GM21717 (cell line): Measurements from ENCODE around the gene ANKFN1.
"Not testable (repeated sequence)": the region's sequence is repeated elsewhere in the genome, so short reads cannot be mapped to it uniquely, and the experiment has no call there.

Source experiments
- ATAC-seq: cut with Tn5 transposase; IDR thresholded peaks from one replicate; pipeline ENCODE4 v1.9.1; 2021; ENCODE audit warnings: mild to moderate bottlenecking, moderate library complexity; ENCODE audit not compliant: unreplicated experiment

Gene ANKFN1

DNA sequence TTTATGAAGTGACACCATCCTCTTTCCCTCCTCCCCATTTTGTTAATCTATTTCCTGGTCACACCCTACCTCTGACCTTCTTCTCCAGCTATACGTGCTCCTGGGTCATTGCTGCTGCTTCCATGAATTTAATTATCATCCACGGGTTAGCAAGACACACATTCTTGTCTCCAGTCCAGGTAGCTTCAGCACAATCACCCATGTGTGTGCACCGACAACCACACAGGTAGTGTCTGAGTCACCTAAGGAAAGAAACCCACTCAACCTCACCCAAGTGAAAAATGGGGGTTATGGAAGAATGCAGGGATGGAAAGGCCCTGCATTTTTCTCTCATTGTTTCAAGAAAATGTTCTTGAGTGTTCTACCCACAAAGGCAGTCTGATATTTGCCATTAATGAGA, 135.5 kb downstream of the ANKFN1 start:
- not testable (repeated sequence) for ATAC-seq

DNA sequence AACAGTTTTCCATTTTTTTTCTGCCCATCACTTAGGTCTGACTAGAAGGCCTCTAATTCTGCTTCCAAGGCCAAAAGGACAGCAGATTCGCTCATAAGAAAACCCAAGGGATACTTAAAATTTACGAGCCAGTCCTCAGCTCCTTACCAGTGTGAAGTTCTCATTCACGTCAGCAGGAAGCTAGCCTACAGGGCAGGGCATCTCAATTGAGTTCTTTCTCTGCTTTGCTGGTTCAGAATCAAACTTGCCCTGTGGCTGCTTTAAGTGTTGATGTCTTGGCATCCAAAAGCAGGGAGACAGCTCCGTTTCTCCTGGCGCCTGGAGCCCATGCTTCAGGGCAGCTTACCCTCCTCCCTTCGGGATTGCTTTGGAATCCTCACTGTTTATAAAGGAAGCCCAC, 136.0 kb downstream of the ANKFN1 start:
- ATAC-seq: no peak

DNA sequence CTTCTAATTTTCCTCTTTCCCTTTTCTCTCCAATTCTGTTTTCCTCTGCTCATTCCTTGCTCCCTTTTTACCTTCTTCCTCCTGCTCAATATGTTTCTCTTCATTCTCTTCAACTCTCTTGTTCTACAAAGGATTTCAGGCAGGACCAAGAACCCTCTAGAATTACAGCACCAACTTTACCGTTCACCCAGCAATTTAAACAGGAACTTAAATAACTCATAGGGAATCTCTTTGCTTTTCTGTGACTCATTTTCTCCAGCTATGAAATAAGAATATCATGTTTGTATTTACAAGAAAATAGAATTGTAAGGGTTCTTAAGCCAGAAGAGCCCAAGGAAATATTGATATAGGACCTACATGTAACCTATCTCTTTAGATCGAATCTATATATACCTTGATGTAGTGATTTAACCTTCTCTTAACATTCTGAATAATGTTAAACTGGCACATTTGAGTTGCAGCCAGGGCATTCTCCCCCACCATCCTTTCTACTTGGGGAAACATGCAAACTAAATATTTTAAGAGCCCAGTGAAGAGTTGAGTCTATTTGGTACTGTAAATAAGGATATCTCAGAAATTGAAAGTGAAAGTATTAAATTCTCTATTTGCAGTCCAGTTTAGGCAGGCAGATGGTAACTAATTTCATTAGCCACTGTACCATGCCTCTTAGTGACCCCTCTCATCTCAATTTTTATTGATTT, 137.0 kb downstream of the ANKFN1 start:
- no peak for ATAC-seq

DNA sequence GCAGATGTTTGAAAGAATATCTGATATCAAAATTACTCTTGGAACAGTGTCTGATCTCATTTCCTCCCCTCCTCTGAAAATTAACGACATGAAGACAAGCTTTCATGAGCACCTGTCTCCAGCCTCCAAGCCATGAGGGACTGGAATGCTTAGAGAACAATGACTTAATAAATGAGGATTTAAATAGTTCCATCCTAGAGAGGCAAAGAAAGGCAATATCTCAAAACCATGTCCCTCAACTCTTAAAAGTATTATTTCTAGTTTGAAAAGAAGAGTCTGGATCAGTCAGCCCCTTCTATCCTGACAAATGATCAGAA, 137.5 kb downstream of the ANKFN1 start:
- ATAC-seq: no peak

DNA sequence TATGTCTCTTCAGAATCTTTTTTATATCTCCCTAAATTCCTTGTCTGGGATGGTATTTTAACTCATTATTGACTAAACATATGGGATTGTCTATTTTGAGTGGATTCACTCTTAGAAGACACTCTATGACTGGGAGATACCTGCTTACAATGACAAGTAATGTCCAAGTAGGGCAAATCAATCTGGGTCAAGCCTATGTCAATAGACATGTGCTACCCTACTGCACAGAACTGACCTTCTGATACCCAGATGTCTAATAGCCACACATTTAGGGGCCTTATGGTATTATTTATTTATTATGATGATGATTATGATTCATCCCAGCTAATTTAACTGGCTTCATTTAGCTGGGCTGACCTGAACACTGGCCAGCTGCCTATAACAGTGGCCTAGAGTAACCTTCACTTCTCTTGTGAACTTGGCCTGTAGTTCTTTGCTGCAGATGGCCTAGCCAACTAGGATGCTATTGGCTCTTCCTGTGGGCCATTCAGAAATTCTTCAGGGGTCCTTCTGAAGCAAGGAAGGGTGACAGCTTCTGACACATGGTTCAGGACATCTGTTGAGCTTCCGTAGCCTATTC, 138.0 kb downstream of the ANKFN1 start:
- no peak for ATAC-seq

DNA sequence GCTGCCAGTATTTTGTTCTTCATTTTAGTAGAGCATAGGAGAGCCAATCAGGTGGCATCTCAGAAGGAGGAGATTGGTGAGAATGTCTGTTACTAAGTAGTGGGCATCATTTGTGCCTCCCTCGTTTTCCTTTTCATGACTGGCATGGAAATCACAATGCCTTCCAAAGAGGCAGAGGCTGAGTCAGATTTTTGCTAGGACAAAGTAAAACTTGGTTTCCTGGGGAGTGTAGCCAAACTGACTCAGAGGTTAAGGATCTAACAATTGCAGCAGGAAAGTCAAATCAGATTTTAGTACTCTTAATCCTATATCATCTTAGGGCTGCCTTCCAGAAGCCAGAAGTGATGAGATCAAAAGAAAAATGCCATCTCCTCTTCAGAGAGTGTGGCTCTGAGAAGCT, 138.7 kb downstream of the ANKFN1 start:
- ATAC-seq: no peak

DNA sequence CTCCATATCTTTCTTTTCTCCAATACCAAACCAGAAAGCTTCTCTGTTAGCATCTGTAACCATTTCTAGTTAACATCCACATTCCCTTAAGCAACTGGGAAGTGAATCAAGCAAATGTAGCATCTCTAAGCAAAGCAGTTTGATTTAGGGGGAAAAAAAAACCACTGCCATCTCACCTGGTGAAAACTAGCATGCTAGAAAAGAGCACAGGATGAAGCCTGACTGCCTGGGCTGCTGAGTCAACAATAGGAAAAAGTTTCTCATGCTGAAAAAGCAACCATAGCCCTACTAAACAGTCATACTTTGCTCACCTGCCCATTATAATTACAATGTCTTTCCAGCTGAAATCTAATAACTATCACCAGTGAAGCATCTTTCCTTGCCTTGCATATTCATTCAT, 139.3 kb downstream of the ANKFN1 start:
- no peak for ATAC-seq

DNA sequence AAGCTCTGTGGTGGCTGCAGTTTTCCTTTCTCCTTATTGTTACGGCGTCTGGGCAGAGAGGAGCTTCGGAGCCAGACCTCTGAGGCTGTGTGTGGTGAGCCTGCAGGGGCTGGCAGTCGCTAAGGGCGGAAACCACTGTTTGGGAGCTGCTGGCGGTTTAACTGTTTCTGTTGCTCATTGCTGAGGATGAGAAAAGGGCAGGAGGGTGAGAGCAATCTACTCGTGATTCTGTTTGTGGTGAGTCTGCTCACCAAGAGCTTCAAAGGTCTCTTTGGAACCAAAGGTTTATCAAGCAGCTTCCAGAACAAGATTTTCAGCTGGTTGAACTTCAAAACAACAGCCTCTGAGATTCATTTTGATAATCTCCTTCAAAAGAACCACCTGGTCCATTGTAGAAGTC, 143.9 kb downstream of the ANKFN1 start:
- no peak for ATAC-seq

DNA sequence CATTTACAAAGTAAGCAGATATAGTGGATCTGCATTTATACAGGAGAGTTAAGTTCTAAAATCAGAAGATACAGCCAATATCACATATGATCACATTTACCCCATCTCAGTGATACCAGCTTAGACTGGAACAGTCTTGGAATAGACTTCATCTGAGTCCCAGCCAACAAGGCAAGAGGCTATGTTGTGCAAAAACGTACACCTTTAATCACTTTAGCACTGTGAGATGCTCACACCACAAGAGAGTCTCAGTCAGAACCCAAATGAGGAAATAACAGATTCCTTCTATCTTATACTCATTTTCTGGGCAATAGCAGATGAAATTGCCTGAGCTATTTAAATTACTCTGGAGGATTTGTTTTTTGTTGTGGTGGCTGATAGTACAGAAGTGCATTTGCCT, 145.6 kb downstream of the ANKFN1 start:
- no peak for ATAC-seq

DNA sequence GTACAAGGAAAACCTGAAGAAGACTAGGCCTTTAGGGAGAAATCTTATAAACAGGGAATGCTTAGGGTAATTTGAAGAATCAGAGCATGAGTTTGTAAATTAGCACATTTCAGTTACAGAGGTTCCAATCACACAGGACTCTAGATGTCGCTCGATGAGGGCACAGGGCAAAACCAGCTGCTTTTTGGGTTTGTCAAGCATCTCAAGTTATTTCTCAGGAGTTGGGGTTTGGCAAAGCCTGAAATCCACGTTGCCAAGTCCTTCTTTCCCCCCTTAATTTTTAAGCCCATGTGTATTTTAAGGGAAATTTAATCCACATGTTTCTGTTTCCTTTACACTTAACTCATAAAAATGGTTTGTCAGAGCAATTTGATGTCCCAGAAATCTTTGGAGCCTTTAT, 146.9 kb downstream of the ANKFN1 start:
- no peak for ATAC-seq

DNA sequence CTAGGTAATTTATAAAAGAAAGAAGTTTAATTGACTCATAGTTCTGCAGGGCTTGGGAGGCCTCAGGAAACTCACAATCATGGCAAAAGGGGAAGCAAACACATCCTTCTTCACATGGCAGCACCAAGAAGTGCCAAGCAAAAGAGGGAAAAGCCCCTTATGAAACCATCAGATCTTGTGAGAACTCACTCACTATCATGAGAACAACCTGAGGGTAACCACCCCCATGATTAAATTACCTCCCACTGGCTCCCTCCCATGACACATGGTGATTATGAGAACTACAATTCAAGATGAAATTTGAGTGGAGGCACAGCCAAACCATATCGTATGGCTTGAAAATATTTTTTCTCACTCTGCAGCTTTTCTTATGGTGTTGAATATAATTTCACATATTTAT, 151.7 kb downstream of the ANKFN1 start:
- no peak for ATAC-seq

DNA sequence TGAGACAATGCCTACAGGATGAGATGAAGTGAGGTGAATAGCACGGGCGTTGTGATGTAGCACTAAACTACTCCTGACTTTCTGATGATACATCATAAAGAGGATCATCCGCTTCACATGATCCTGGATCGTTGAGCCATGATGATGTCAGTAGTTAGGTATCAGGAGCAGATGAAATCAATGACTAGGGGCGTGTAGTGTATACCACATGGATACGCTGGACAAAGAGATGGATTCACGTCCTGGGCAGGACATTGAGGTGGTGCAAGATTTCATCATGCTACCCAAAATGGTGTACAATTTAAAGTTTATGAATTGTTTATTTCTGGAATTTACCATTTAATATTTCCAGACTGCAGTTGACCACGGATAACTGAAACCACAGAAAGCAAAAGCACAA, 156.6 kb downstream of the ANKFN1 start:
- no peak for ATAC-seq

DNA sequence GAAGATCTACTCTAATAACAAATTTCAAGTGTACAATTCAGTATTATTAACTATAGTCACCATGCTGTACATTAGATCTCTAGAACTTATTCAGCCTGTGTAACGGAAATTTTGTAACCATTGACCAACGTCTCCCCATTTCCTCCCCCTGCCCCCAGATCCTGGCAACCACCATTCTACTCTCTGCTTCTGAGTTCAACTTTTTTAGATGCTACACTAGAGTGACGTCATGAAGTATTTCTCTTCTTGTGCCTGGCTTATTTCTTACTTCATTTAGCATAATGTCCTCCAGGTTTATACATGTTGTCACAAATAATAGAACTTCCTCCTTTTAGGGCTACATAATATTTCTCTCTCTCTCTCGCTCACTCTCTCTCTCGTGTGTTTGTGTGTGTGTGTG, 157.5 kb downstream of the ANKFN1 start:
- no peak for ATAC-seq

DNA sequence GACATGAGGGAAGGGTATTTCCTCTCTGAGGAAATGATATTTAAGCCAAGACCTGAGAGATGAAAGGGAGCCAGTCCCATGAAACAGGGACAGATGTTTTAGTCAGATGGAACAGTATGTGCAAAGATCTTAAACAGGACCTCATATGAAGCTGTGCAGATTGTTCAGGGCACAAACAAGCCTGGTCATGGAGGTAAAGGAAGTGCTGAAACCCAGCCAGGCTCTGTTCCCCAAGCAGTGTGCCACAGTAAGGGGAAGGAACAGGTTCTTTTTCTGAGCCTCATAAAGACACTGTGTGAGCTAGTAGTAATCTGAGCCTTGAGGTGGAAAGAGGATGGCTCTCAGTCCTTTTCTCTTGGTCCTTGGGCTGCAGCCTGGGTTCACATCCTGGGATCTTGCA, 159.9 kb downstream of the ANKFN1 start:
- no peak for ATAC-seq

DNA sequence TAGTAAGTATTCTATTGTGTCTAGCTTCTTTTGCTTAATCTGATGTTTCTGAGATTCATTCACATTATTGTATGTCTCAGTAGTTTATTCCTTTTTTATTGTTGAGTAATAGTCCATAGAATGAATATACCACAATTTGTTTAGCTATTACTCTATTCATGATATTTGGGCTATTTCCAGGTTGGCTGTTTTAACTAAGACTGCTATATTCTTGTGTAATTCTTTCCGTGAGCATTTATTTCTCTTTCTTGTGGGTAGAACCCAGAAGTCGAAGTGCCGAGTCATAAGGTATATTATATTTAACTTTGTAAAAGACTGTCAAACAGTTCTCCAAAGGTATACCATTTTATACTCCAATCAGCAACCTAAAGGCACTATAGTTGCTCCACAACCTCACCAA, 160.8 kb downstream of the ANKFN1 start:
- no peak for ATAC-seq

DNA sequence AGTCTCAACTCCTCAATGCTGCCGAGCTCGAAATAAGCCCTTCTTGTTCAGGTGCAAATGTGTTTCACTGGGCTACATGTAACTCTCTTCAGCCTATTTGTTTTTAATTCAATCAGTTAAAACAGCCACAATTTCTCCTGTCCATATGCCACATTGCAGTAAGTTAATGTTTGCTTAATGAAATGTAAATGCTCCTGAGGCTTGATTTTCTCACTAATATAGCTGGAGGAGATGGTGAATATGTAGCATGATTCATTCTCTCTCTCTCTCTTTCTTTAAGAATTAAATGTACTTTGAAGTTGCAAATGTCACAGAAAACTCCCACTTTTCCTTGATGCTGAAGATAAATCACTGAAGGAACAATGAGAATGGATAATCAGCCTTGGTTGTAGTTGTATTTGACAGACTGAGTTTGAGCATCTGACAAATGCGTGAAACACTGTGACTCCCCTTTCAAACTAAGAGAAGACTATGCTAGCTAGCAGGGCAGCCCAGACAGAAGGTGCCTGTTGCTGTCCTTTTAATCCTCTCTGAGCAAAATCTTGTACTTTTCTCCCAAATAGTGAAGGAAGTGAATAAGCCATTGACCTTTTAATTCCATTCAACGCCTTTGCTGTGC, 161.8 kb downstream of the ANKFN1 start:
- ATAC-seq: no peak

DNA sequence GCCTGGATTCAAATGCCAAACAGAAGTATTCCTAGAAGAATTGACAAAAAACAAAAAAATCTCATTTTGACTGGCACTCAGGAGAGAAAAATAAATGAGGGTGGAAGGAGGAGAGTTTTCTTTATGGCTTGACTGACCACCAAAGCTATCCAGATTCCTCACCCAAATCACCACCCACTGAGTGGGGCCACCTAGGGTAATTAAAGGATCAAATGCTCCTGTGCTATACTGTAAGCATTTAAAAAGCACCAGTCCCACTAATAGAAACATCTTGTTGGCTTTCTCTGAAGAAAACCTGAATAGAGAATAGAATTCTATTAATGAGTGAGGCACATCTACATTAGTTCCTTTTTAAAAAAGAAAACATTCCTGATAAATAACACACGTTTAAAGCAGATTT, 163.3 kb downstream of the ANKFN1 start:
- ATAC-seq: no peak

DNA sequence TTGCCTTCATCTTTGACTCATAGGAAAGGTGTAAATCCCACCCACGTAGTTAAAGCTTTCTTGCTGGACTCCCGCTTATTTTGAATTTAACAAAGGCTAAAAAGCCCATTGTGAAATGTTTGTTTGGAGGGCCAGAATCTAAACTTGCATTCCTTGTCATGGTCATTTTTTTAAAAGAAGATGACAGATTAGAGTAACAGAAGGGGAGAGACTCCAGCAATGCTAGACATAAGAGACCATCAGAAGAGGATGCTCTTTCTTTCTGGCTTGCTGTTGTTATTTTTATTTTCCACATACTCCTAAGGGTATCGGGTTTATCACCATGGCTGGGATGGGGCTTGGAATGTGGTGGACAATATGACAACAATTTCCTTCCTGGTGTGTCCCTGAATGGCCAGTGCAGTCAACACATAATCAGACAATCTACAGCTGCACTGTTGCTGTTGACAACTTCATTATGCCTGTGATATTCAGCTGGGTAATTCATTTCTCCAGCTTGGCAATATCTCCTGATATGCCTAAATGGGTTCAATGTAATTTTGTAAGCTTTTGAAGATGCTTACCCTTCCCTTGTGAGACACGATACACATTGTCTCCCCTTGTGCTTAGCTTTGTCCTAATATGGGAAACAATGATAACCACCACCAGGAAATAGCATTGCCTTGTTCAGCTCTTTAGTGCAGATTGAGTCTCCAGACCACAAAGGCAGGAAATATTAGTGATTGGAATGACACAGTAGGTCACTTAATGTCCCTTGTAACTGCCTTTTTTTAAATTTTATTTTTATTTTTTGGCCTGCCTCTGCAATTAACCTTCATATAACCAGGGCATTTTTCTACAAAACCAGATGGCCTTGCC, 164.3 kb downstream of the ANKFN1 start:
- ATAC-seq: no peak

DNA sequence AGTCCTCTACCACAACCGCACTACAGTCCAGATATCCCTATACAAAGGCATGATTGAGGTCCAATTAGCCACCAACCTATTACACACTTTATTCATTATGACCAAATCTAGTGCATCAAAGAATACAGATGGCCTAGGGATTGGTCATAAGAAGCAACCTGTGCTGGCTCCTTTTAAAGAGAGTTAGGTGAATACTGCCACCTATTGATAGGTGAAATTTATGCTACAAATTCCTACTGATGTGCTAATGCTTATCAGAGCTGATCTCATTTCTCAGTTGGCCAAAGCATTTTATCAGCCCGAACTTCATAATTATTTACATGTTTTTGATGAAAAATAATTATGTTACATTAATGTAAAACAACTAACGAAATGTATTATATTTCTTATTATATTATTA, 166.3 kb downstream of the ANKFN1 start:
- no peak for ATAC-seq

DNA sequence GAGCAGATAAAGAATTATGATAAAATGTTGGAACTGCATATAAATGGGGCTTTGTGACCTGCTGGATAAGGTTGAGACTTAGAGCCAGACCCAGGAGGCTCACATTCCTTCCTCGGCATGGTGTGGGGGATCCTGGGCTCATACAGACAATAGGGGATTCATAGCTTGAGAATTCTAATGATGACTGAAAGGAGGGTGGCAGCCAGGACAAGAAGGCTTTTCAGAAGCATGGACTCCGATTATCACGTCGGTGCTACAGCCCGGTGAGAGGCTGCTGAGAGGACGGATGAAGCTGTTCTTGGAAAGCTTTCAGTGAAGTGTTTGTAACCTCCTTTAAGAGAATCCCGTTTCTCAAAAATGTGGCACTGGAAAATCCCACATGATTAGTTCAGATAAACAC, 167.2 kb downstream of the ANKFN1 start:
- no peak for ATAC-seq

DNA sequence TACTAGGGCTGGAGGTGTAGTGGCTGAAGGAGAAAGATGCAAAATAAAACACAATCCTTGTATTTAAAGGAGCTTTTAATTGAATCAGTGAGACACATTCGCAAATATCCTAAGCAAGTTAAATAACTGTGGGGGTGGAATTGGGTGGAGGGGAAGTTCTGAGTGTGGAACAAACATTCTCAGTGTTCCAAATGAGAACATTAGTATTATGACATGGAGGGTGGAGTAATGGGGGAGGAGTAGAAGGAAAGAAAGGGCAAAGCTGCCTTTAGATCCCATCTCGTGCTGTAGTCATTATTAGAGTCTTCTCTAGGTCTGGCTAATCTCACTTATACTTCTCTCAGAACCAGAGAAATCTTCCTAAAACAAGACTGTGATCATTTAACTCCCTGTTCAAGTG, 169.7 kb downstream of the ANKFN1 start:
- no peak for ATAC-seq

DNA sequence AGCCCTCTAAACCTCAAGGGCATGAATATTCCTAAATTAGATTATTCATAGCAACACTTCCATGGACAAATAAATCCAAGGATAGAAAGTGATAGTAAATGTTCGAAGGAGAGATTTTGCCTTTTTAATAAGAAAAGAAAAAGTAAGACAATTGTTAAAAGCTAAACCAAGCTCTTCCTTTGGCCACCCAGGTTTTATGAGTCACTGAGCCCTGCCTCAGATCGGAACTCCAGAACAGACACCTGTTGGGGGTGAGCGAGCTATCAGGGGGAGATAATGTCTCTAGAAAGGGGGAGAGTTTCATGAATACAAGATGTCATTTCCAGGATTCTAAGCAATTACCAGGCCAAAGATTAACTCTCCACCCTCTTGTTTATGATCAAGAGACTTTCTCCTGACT, 171.4 kb downstream of the ANKFN1 start:
- no peak for ATAC-seq
